ENCODE measurements around the gene PCDH9.

DNA sequence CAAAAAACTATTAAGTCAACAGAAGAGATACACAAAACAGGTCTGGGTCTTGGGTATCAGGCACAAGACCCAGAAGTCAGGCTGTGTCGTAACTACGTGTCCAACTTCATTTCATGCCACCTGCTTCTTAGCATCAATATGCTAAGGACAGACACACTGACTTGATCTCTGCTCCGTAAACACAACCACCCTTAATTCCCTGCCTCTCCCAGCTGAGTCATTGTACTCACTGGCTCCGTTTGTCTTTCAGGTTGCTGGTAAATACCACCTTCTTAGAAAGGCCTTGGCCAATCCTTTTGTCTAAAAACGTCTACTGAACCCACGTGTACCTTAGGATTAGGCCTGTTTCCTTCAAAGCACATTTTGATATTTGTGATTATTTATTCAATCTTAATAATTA is 726.2 kb downstream of the PCDH9 start:
- TF ChIP-seq, protein P1, sequence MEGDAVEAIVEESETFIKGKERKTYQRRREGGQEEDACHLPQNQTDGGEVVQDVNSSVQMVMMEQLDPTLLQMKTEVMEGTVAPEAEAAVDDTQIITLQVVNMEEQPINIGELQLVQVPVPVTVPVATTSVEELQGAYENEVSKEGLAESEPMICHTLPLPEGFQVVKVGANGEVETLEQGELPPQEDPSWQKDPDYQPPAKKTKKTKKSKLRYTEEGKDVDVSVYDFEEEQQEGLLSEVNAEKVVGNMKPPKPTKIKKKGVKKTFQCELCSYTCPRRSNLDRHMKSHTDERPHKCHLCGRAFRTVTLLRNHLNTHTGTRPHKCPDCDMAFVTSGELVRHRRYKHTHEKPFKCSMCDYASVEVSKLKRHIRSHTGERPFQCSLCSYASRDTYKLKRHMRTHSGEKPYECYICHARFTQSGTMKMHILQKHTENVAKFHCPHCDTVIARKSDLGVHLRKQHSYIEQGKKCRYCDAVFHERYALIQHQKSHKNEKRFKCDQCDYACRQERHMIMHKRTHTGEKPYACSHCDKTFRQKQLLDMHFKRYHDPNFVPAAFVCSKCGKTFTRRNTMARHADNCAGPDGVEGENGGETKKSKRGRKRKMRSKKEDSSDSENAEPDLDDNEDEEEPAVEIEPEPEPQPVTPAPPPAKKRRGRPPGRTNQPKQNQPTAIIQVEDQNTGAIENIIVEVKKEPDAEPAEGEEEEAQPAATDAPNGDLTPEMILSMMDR (IDR thresholded peaks at IDR 0.05): no peak
- TF ChIP-seq SIN3A (IDR thresholded peaks at IDR 0.05; ENCODE audit: borderline replicate concordance, low read depth, low read length) (no peak), GATA2 (CRISPR knock-in tag; IDR thresholded peaks at IDR 0.05) (no peak)

Data from SK-N-SH (cell line).